Gastroesophageal sphincter (tissue), 3 donors: ENCODE results near the gene MOK.

Source experiments
- CTCF ChIP-seq, 4 experiments: fragments of 200-600 bp in 2 of 4; fragments of 450-650 bp in 2 of 4; sonication (generic) in 1 of 4; IDR thresholded peaks; one replicate each; pipeline ENCODE4 v1.5.1; 2017 to 2019; ENCODE audit warnings: antibody characterized with exemption in 4 of 4, mild to moderate bottlenecking in 2 of 4, moderate library complexity in 2 of 4
- EP300 ChIP-seq: sonication (generic); formaldehyde crosslinking; IDR thresholded peaks from one replicate; pipeline ENCODE4 v1.6.1; 2017; ENCODE audit warnings: antibody characterized with exemption, mild to moderate bottlenecking
- POLR2A ChIP-seq, 2 donors: fragments of 450-650 bp; IDR thresholded peaks; one replicate each; pipeline ENCODE4 v1.6.1; 2017; ENCODE audit warnings: antibody characterized with exemption in 2 of 2, mild to moderate bottlenecking in 2 of 2, moderate library complexity in 1 of 2
- POLR2AphosphoS5 ChIP-seq: sonication (generic); formaldehyde crosslinking; IDR thresholded peaks from one replicate; pipeline ENCODE4 v1.6.1; 2017; ENCODE audit warnings: antibody characterized with exemption

- TF ChIP-seq CTCF (IDR thresholded peaks at IDR 0.05): no peak
- TF ChIP-seq POLR2A (IDR thresholded peaks at IDR 0.05): no peak
- no peak for TF ChIP-seq POLR2AphosphoS5
- no peak for TF ChIP-seq EP300
These were observed 121.1 kb downstream of the MOK start for GRCh38 chr14:102183886-102184285.
